Adipocyte (in vitro differentiated cells): Measurements from ENCODE around the gene TRAF2.
"Not testable (repeated sequence)": the region's sequence is repeated elsewhere in the genome, so short reads cannot be mapped to it uniquely, and the experiment has no call there.

Experiments
- DNase-seq: peaks from one replicate; pipeline ENCODE4 v3.0.0-alpha.2; 2015; ENCODE audit warnings: low read depth
- H3K27me3 ChIP-seq: replicated peaks from 2 replicates; pipeline ENCODE4 v1.7.0; 2013; ENCODE audit warnings: mild to moderate bottlenecking, low read length, moderate library complexity; ENCODE audit not compliant: control insufficient read depth, insufficient read depth
- H3K36me3 ChIP-seq: 2 replicates; pipeline ENCODE4 v1.7.0; 2013; ENCODE audit warnings: low read length, mild to moderate bottlenecking, moderate library complexity; ENCODE audit not compliant: control insufficient read depth, insufficient read depth, severe bottlenecking
- H3K4me1 ChIP-seq: 2 replicates; pipeline ENCODE4 v1.7.0; 2013; ENCODE audit warnings: mild to moderate bottlenecking, low read length, moderate library complexity; ENCODE audit not compliant: control insufficient read depth, insufficient read depth
- H3K4me3 ChIP-seq: 2 replicates; pipeline ENCODE4 v1.7.0; 2013; ENCODE audit warnings: mild to moderate bottlenecking, low read length, moderate library complexity
- H3K9ac ChIP-seq: 2 replicates; pipeline ENCODE4 v1.7.0; 2013; ENCODE audit warnings: mild to moderate bottlenecking, low read length, moderate library complexity
- H3K9me3 ChIP-seq: 2 replicates; pipeline ENCODE4 v1.7.0; 2013; ENCODE audit warnings: mild to moderate bottlenecking, low read length, moderate library complexity; ENCODE audit not compliant: control insufficient read depth

Gene TRAF2

DNA sequence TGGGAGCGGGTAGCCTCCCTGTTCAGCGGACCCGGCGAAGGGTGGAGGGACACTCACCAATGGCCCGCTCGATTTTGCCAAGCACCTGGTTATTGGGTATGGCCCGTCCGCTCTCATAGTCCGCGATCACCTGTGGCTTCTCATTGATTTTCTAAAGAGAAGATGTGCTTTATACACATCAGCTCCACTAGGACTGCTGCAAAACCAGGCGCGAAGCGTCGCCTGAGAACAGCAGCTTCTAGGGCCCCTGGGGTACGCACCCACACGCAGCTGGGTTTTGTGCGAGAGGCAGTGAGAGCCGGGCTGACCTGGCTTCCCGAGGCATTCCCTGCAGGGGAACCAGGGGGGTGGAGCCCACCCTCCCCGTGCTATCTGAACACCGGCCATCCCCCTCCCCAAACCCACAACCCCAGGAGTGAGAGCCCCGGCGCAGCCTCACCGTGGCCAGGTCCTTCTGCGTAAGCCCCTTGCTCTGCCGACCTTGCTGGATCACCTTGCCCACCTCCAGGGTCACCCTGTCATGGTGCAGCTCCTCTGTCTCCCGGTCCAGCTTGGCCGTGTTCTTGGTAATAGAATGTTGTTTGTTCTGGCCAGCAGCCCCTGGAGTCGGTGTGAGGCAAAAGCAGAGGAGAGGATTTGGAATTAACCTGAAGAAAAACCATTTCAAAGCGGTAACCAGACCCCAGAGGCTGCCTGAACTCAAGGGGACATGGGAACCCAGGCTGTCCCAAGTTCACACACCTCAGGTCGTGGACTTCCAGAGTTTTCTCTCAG, 23.3 kb upstream of the TRAF2 start:
- Histone ChIP-seq H3K4me3 (no peak overlapping the region), H3K4me1 (peaks cover 29% of the 10 kb centered on the region), H3K27me3 (no peaks in the 10 kb centered on the region), H3K36me3 (peaks cover 40% of the 10 kb centered on the region), H3K9me3 (no peaks in the 10 kb centered on the region), H3K9ac (no peak overlapping the region)
- no peak for DNase-seq

DNA sequence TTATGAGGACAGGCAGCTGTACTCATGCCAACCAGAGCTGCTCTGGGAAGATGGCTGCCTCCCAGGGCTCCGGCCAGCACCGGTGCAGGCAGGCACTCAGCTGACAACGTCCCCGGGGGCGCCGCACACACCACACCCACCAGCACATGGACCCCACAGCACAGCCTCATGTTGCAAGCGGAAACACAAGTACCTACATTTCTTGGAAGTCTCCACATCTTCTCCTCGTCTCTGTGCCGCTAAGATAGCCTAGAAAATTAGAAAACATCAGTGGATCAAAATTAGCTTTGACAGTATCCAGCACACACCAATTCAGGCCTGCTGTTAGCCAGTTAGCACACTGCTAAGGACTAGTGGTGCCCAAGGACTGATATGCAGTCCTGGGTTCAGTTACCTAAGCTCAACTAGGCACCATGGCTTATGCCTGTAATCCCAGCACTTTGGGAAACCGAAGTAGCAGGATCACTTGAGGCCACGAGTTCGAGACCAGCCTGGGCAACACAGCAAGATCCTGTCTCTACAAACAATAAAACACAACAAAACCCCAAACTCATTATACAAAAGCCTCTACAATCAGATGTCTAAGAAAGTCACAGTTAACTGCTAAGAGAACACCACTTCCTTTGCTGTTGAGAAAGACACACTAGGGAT, 22.6 kb upstream of the TRAF2 start:
- Histone ChIP-seq H3K4me1 (peaks cover 29% of the 10 kb centered on the region), H3K9ac (peak overlapping the region; percentile 45), H3K9me3 (no peaks in the 10 kb centered on the region), H3K36me3 (peaks cover 40% of the 10 kb centered on the region), H3K4me3 (no peak overlapping the region), H3K27me3 (no peaks in the 10 kb centered on the region)
- DNase-seq = no peak

DNA sequence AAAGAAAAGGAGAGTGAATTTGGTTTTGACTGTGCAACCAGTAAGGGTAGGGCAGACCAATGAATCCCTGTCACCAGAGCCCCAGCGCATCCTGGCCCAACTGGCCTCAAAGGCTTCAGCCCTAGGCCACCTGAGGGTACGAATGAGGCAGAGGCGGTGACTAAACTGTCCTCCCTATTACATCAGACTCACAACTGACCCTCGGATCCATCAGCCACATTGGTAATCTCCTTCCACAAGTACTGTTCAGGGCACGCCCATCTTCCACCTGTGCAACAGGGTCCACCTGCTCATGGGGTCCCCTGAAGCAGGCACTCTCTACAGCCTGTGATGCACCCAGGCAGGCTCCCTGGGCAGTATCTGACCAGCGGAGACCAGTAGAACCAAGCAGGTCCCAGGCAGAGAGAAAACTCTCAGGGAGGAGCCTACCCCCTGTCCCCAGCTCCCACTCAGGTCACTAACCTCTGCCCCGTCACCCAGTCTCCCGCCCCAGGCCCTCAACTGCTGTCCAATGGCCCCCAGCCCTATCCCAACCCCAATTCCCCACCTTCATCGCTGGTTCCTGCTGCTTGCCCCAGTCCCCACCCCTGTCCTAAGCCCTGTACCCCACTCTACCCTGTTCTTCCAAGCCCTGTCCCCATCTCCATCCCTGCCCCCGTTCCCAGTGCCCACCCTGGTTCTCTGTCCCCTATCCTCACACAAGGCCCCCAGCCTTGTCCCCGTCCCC, 21.1 kb upstream of the TRAF2 start:
- Histone ChIP-seq H3K36me3 (peaks cover 40% of the 10 kb centered on the region), H3K9me3 (no peaks in the 10 kb centered on the region), H3K9ac (peak overlapping the region; percentile 91), H3K4me1 (peaks cover 17% of the 10 kb centered on the region), H3K4me3 (peak overlapping the region; percentile 84), H3K27me3 (no peaks in the 10 kb centered on the region)
- no peak for DNase-seq

DNA sequence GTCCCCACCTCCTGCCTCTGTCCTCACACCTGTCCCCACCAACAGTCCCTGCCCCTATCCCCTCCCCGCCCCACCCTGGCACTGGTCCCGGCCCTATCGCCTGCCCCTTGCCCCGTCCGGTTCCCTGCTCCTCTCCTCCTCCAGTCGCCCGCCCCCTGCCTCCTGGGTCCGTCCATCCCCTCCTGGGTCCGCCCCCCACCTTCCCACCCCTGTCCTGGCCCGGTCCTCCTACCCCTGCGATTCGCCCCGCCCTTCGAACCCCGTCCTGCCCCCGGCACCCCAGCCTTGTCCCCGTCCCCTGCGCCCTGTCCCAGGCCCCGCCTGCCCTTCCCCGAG, 20.6 kb upstream of the TRAF2 start:
- Histone ChIP-seq H3K9me3 (no peaks in the 10 kb centered on the region), H3K27me3 (no peaks in the 10 kb centered on the region), H3K4me1 (peaks cover 17% of the 10 kb centered on the region), H3K36me3 (peaks cover 36% of the 10 kb centered on the region), H3K9ac (peak overlapping the region; percentile 91), H3K4me3 (peak overlapping the region; percentile 84)
- DNase-seq = no peak

DNA sequence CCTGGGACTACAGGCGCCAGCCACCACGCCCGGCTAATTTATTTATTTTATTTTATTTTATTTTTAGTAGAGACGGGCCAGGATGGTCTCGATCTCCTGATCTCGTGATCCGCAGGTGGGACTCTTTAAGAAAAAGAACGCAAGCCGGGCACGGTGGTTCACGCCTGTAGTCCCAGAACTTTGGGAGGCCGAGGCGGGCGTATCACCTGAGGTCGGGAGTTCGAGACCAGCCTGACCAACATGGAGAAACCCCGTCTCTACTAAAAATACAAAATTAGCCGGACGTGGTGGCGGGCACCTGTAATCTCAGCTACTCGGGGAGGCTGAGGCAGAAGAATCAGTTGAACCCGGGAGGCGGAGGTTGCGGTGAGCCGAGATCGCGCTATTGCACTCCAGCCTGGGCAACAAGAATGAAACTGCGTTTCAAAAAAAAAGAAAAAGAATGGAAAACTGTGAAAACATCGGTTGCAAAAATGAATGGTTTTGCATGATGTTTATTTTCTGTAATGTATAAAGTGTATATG, 19.4 kb upstream of the TRAF2 start:
- Histone ChIP-seq H3K9ac (peak overlapping the region; percentile 91), H3K4me3 (peak overlapping the region; percentile 84), H3K36me3 (peaks cover 24% of the 10 kb centered on the region), H3K4me1 (peaks cover 17% of the 10 kb centered on the region)
- not testable (repeated sequence) for H3K27me3 ChIP-seq, DNase-seq, H3K9me3 ChIP-seq

DNA sequence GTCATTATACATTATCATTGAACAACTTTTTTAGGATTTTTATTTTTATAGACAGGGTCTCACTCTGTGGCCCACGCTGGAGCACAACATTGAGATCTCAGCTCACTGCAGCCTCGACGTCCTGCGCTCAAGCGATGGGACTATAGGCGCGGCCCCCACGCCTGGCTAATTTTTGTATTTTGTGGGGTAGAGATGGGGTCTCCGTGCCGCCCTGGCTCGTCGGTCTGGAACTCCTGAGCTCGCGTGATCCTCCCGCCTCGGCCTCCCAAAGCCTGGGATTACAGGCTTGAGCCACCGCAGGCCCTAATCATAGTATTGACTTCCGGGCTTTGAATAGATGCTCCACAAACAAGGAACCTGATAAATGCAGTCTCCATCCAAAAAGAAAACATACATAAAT, 18.8 kb upstream of the TRAF2 start:
- Histone ChIP-seq H3K4me3 (peak overlapping the region; percentile 84), H3K9me3 (peaks cover 5% of the 10 kb centered on the region), H3K36me3 (peaks cover 19% of the 10 kb centered on the region), H3K27me3 (no peaks in the 10 kb centered on the region), H3K9ac (no peak overlapping the region), H3K4me1 (peaks cover 17% of the 10 kb centered on the region)
- no peak for DNase-seq

DNA sequence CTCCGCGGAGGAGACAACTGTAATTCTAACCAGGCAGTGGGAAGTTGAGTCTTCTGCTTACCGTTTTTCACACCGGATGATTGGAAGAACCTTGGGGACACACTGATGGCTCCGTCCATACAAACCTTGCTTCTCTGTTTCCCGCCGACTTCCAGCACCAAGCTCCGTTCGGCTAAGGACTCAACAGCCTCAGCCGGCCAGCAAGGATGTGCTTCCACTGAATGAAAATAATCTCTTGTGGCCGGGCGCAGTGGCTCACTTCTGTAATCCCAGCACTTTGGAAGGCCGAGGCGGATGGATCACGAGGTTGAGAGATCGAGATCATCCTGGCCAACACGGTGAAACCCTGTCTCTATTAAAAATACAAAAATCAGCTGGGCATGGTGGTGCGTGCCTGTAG, 18.4 kb upstream of the TRAF2 start:
- Histone ChIP-seq H3K4me1 (peaks cover 17% of the 10 kb centered on the region), H3K36me3 (peaks cover 14% of the 10 kb centered on the region), H3K27me3 (no peaks in the 10 kb centered on the region), H3K4me3 (no peak overlapping the region), H3K9me3 (peaks cover 8% of the 10 kb centered on the region), H3K9ac (no peak overlapping the region)
- no peak for DNase-seq

DNA sequence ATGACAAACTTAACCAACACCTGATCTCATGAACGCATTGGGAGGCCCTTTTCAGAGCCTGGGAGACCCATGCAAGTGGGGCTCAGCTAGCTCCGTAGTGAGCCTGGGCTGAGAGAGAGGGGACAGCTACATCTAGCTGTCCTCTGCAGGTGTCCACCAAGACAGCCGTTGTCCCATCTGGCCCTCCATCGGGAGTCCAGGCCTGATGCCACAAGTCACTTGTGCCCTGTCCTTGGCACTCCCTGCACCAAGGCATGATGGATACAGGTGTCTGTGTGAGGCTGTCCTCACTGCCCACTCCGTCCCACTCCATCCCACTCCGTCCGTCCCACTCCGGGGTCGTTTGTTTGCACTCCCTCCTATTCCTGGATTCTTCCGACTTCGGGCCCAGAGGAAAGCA, 17.7 kb upstream of the TRAF2 start:
- Histone ChIP-seq H3K9me3 (peaks cover 8% of the 10 kb centered on the region), H3K4me3 (no peak overlapping the region), H3K27me3 (no peaks in the 10 kb centered on the region), H3K4me1 (peaks cover 17% of the 10 kb centered on the region), H3K9ac (no peak overlapping the region), H3K36me3 (peaks cover 7% of the 10 kb centered on the region)
- no peak for DNase-seq

DNA sequence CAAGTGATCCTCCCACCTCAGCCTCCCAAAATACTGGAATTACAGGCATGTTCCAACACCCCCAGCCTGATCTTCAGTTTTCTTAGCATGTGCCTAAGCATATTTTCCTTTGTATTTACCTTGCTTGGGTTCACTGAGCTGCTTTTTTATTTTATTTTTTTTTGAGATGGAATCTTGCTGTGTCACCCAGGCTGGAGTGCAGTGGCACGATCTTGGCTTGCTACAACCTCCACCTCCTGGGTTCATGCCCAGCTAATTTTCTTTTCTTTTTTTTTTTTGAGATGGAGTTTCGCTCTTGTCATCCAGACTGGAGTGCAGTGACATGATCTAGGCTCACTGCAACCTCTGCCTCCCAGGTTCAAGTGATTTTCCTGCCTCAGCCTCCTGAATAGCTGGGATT, 16.7 kb upstream of the TRAF2 start:
- H3K4me3 ChIP-seq, H3K36me3 ChIP-seq, DNase-seq, H3K27me3 ChIP-seq, H3K9me3 ChIP-seq, H3K9ac ChIP-seq: not testable (repeated sequence)
- peaks cover 13% of the 10 kb centered on the region for H3K4me1 ChIP-seq

DNA sequence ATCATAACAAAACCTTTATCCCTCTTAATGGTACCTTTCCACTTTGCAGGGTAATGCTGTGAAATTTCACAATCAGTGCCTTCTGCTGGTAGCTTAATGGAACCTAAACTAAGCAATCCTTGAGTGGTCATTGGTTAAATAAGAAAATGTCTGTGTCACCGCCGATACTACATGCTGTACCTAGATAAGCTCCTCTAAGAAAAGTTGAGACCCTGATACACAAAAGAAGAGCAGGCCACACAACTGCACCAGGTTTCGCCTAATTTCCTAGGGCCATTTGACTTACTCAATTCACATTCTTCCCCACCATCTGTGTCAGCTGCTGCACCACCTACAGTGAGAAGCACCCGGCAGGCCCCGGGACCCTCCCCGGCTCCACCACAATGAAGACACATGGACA, 11.2 kb upstream of the TRAF2 start:
- Histone ChIP-seq H3K4me3 (no peak overlapping the region), H3K4me1 (no peaks in the 10 kb centered on the region), H3K36me3 (no peaks in the 10 kb centered on the region), H3K9ac (no peak overlapping the region), H3K9me3 (peaks cover 8% of the 10 kb centered on the region), H3K27me3 (no peaks in the 10 kb centered on the region)
- DNase-seq = no peak

DNA sequence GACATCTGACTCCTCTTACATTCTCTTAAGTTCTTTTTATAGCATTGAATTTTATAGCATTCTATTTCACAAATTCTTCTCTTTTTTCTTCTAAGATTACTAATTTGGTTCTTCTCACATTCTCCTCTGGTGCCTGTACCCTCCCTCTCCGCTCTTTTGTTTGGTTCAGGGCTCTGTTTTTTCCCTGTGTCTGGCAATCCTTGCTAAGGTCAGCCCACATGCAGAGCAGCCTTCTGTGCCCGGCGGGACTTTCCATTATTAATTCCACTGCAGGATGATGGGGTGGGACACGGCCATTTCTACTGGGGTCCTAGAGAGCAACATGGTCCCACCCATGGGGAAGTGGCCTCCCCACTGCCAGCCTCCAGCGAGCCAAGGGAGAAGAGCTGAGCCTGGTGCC, 9.8 kb upstream of the TRAF2 start:
- H3K27me3 ChIP-seq = no peaks in the 10 kb centered on the region
- no peak overlapping the region for H3K9ac ChIP-seq
- peaks cover 8% of the 10 kb centered on the region for H3K9me3 ChIP-seq
- no peak overlapping the region for H3K4me3 ChIP-seq
- no peak for DNase-seq
- H3K36me3 ChIP-seq = no peaks in the 10 kb centered on the region
- peaks cover 1% of the 10 kb centered on the region for H3K4me1 ChIP-seq
